A549 (cell line): ENCODE data around the gene PITPNC1.
"Not testable (repeated sequence)": the region's sequence is repeated elsewhere in the genome, so short reads cannot be mapped to it uniquely, and the experiment has no call there.

Experiments used
- CTCF ChIP-seq: fragments of >200 bp; sonication (Bioruptor Twin); formaldehyde crosslinking; IDR thresholded peaks from 3 replicates; pipeline ENCODE4 v1.5.1; 2016
- EP300 ChIP-seq, 2 experiments: fragments of >200 bp; sonication (Bioruptor Twin); formaldehyde crosslinking; IDR thresholded peaks; 2 replicates in 1 of 2; 3 replicates in 1 of 2; pipeline ENCODE4 v1.6.1; 2016 to 2017
- ESRRA ChIP-seq: fragments of 150-350 bp; IDR thresholded peaks from 2 replicates; pipeline ENCODE4 v1.6.1; 2014; ENCODE audit warnings: mild to moderate bottlenecking, low read length, borderline replicate concordance
- HDAC2 ChIP-seq: fragments of 200-600 bp; sonication (generic); IDR thresholded peaks from 2 replicates; pipeline ENCODE4 v1.6.1; 2016
- HMGXB4 ChIP-seq: fragments of 250-450 bp; sonication (Bioruptor Pico); IDR thresholded peaks from 2 replicates; pipeline ENCODE4 v1.5.0; 2021; ENCODE audit warnings: mild to moderate bottlenecking, moderate library complexity, borderline replicate concordance
- NPAS2 ChIP-seq: fragments of 250-450 bp; sonication (Bioruptor Pico); IDR thresholded peaks from 2 replicates; pipeline ENCODE4 v1.8.0; 2022; ENCODE audit warnings: mild to moderate bottlenecking, moderate library complexity, borderline replicate concordance
- PHF8 ChIP-seq: fragments of 200-600 bp; sonication (generic); IDR thresholded peaks from 2 replicates; pipeline ENCODE4 v1.6.1; 2016; ENCODE audit warnings: low read depth, mild to moderate bottlenecking, antibody characterized with exemption, moderate library complexity, borderline replicate concordance
- POLR2A ChIP-seq: IDR thresholded peaks from 2 replicates; pipeline ENCODE4 v1.6.1; 2012; ENCODE audit warnings: mild to moderate bottlenecking, low read length
- POLR2AphosphoS2 ChIP-seq: conservative IDR thresholded peaks from 2 replicates; pipeline ENCODE4 v1.6.1; 2012; ENCODE audit warnings: low read length, improper control_type of control experiment, inconsistent platforms
- RCOR1 ChIP-seq: fragments of 150-350 bp; IDR thresholded peaks from 2 replicates; pipeline ENCODE4 v1.6.1; 2014; ENCODE audit warnings: antibody characterized with exemption, low read length, low read depth
- REST ChIP-seq: fragments of 200-600 bp; sonication (generic); IDR thresholded peaks from 2 replicates; pipeline ENCODE4 v1.6.1; 2016; ENCODE audit warnings: antibody characterized with exemption, mild to moderate bottlenecking, moderate library complexity
- RFX5 ChIP-seq: fragments of 450-650 bp; IDR thresholded peaks from 2 replicates; pipeline ENCODE4 v1.7.1; 2014; ENCODE audit warnings: antibody characterized with exemption, mild to moderate bottlenecking, moderate library complexity
- SMC3 ChIP-seq: fragments of >200 bp; sonication (Bioruptor Twin); formaldehyde crosslinking; IDR thresholded peaks from 3 replicates; pipeline ENCODE4 v1.6.1; 2018; ENCODE audit warnings: inconsistent platforms

- TF ChIP-seq ESRRA; POLR2AphosphoS2; REST; CTCF; HDAC2; POLR2A; NPAS2 (CRISPR knock-in tag); RFX5; EP300 (IDR thresholded peaks at IDR 0.05); RCOR1; SMC3; HMGXB4 (CRISPR knock-in tag); PHF8: not testable (repeated sequence)
Measured at GRCh38 chr17:67651218-67651579, 274.1 kb downstream of the PITPNC1 start.
